NCI-H1694 (cell line): ENCODE results near the gene LTF.

ENCODE experiments used
- DNase-seq: peaks from one replicate; lab custom pipeline; 2025; lab: John Stamatoyannopoulos, UW

Gene LTF

GRCh38 chr3:46490338-46491084 is 25.8 kb upstream of the LTF start:
- no peak for DNase-seq

GRCh38 chr3:46489875-46490274 is 25.2 kb upstream of the LTF start:
- DNase-seq = no peak

GRCh38 chr3:46489381-46489780 is 24.7 kb upstream of the LTF start:
- no peak for DNase-seq

DNA sequence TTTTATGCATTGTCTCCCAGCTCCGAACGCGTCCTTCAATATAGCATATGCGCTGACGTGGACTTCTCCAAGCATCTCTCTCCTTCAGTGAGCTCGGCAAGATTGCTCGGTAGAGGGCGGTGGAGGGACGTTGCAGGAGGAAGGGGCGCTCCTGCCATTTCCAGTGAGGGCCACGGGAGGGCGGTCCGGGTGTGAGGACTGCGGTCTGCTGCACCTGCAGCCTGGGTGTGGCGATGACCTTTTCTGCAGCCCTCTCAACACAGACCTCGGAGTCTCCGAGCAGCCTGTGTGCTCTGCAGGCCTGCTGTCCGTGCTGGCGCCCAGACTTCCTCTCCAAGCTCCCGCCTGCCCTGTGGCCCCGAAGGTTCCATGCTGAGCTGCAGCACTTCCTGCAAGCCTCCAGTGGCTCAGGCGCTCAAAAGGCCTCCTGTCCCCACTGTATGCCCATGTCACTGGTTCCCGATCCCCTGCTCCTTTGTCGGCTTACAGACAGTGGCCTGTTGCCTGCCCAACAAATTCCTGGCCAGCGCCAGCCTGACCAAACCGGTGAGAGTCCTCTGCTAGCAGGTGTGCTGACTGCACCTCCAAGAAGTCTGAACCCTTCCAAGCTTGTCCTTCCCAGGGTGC is 24.1 kb upstream of the LTF start:
- peak; percentile 16 for DNase-seq

DNA sequence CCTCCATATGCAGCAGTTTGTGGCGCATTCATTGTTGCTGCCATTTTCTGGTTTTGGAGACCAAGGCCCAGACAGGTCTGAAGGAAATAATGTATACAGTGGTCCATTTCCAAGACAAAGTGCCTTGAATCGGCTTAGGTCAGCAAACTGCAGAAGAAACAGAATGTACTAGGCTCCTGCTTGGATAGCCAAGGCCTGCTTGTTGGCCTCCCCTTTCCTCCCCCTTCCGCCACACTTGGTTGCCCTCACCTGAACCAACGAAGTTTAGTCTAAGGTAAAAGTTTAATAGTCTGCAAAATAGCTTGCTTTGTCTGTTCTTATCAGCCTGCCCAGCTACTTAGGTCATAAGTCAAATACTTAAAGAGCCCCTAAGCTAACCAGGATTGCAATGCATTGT is 21.1 kb upstream of the LTF start:
- no peak for DNase-seq

GRCh38 chr3:46484911-46485778 is 20.4 kb upstream of the LTF start:
- peak; percentile 27 for DNase-seq

GRCh38 chr3:46484388-46484787 is 19.7 kb upstream of the LTF start:
- DNase-seq = no peak

- no peak for DNase-seq
These were observed 19.1 kb upstream of the LTF start for GRCh38 chr3:46483825-46484224.

DNA sequence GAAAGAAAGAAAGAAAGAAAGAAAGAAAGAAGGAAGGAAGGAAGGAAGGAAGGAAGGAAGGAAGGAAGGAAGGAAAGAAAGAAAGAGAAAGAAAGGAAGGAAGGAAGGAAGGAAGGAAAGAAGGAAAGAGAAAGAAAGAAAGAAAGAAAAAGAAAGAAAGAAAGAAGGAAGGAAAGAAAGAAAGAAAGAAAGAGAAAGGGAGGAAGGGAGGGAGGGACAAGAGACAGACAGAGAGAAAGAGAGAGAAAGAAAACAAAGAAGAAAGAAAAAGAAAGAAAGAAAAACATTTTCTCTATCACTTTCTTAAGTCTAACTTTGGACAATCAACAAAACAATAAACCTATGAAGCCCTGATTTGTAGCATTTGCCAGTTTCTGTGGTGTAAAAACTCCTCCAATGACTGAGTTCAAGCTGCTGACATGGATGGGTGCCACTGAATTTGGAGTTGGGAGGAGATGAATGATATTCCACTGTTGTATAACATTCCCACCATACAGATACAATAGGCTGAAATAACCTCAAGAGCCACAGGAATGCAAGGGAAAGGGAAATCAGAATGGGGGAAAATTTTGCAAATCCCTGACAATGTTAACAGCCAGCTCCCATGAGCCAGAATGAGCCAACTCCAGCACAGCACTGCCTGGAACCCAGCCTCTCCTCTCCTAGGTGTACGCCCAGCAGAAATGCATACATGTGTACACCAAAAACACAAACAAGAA is 18.1 kb upstream of the LTF start:
- DNase-seq = no peak

- no peak for DNase-seq
These were observed 16.9 kb upstream of the LTF start for GRCh38 chr3:46481636-46482035.

DNA sequence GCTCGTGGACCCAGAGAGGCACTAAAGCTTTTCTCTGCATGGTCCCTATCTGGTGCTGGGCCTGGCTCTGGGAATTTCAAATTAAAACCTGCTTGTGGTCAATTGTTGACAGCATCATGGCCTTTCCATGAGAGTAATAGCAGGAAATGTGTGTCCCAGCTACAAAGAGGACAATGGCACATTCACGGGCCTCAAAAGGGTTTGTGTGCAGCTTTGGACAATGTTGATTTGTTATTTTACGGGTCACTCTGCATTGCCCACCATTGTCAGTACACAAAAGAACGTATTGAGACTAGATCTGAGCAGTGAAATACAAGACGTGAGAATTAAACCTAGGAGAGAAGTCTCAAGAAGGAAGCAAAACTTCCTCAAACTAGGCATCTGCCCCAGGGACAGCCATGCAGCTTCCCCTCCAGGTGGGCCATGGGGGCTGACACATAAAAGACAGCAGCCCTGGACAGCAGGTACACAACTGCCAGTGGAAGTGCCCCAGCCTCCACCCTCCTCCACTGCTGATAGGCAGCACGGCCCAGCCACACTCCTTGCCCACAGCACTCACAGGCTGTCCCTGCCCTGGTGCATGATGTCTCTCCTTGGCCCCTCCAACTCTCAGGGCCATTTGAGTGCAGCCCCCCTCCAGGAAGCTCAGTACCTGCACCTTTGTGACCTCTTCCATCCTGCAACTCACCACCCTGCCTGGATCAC is 15.9 kb upstream of the LTF start:
- DNase-seq = no peak

DNA sequence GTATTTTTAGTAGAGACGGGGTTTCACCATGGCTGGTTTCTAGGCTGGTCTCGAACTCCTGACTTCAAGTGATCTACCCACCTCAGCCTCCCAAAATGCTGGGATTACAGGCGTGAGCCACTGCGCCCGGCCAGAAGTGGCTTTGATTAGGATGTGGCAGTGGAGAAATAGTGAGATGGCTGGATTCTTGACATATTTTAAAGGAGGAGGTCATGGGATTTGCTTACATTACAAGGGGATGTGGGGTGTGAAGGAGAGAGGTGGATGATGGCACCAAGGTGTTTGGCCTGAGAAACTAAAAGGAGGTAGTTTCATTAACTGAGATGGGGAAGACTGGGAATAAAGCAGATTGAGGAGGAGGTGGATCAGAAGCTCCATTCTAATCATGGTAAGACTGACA is 15.0 kb upstream of the LTF start:
- DNase-seq = no peak

DNA sequence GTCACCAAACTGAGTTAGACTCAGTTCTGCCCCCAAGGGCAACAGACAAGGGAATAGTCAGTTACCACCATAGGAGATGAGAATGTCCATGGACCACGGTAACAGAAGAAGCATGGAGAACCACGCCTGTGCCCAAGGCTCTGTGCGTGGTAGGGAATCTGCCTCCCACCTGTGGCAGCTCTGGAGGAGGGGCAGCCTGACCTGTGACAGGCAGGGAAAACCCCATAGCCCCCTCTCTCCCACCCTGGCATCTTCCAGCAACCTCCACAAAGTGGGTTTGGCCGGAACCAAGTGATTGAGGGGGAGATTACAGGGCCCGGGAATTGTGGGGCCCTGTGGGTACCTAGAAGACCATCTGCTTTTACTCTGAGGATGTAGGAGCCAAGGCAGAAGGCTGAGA is 14.3 kb upstream of the LTF start:
- DNase-seq = no peak

GRCh38 chr3:46478341-46478740 is 13.6 kb upstream of the LTF start:
- no peak for DNase-seq

- DNase-seq = no peak
These were observed 13.1 kb upstream of the LTF start for GRCh38 chr3:46477756-46478155.

DNA sequence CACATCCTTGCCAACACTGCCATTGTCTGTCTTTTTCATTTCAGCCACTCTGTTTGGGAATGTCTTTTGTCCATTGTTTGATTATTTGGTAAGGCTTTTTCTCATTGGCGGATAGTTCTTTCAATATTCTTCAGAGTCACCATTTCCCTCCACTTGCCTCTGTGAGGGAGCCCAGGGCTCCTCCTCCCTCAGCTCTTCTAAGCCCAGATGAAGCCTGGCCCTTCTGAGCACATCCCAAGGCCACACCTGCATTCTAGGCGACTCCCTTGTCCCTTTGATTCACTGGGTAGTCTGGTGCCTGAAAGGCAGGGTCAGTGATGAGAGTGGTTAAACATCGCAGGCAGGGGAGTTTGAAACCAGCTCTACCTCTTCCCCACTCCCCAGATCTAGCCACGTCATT is 12.4 kb upstream of the LTF start:
- DNase-seq = no peak

- DNase-seq = no peak
These were observed 8.0 kb upstream of the LTF start for GRCh38 chr3:46472736-46473135.

DNA sequence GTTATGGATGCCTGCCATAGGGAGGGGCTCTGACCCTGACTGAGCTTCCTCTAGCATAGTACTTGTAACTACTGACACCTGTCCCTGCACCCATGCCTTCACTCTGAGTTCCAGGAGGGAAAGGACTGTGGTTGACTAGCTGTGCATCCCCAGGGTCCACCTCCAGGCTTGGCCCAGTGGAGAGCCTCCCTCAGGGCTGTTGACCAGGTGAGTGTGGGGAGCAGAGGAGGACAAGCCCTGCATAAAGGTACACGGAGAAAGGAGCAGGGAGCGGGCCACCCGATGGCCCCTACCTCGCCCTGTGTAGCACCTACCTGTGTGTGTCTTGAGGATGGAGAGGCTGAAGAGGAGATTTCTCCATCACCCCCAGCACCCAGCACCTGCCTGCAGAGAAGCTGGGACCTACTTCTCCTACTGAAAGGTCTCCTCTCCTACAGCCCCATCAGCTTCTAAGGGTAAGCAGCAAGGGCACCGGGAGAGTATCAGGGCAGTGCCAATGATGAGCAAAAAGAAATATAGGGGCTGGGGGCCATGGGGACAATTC is 6.7 kb upstream of the LTF start:
- no peak for DNase-seq

GRCh38 chr3:46470831-46471230 is 6.1 kb upstream of the LTF start:
- no peak for DNase-seq

DNA sequence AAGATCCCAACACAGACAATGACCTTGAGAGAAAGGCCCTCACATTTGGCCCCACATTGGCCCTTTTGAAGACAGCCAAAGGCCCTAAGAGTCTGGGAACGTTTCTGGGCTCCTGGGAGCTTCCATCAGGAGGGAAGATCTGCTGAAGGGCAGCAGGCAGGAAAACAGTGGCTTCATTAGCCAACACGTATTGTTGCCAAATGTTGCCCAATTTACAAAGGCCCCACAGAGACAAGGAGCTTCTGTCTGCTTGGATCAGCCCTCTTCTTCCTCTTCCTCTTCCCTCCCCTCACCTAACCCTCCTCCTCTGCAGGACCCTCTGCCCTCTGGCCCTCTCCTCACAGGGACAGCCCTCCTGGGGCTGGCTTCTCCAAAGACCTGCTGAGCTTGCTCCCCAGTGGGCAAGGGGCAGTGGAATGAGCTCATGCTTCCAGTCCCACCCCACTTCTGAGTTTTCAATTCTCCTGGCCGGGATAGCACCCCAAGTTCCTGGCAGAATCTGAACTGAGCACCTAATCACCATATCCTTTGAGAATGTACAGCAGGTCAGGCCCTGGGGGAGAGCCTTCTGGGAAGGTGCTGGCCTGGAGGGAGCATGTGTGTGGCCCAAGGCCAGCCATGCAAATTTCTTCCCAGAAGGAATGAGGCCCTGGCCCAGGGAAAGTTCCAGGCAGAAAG is 5.1 kb upstream of the LTF start:
- no peak for DNase-seq
